Measurements from ENCODE around the gene VILL.

- TF ChIP-seq POLR2A (IDR thresholded peaks at IDR 0.05): no peak
- TF ChIP-seq CTCF (IDR thresholded peaks at IDR 0.05): no peak
These were observed 635 bp upstream of the VILL start for GRCh38 chr3:37989821-37990480.

Data from body of pancreas (tissue), 4 donors.